Transverse colon (tissue), 3 donors: ENCODE results near the gene MAP2K4.

Experiments used
- EP300 ChIP-seq: sonication (generic); formaldehyde crosslinking; IDR thresholded peaks from one replicate; pipeline ENCODE4 v1.6.1; 2017; ENCODE audit warnings: antibody characterized with exemption, low read depth
- POLR2A ChIP-seq: fragments of 450-650 bp; IDR thresholded peaks from one replicate; pipeline ENCODE4 v1.6.1; 2016; ENCODE audit warnings: antibody characterized with exemption, mild to moderate bottlenecking, moderate library complexity
- TF ChIP-seq, protein P1 (sequence below), 5 experiments: fragments of 200-600 bp in 3 of 5; fragments of 450-650 bp in 2 of 5; sonication (generic) in 3 of 5; IDR thresholded peaks; 1 replicate in 2 of 5; 2 replicates in 3 of 5; pipeline ENCODE4 v1.5.1; 2016 to 2017; ENCODE audit warnings: antibody characterized with exemption in 5 of 5, inconsistent platforms in 3 of 5, mild to moderate bottlenecking in 2 of 5, moderate library complexity in 1 of 5

DNA sequence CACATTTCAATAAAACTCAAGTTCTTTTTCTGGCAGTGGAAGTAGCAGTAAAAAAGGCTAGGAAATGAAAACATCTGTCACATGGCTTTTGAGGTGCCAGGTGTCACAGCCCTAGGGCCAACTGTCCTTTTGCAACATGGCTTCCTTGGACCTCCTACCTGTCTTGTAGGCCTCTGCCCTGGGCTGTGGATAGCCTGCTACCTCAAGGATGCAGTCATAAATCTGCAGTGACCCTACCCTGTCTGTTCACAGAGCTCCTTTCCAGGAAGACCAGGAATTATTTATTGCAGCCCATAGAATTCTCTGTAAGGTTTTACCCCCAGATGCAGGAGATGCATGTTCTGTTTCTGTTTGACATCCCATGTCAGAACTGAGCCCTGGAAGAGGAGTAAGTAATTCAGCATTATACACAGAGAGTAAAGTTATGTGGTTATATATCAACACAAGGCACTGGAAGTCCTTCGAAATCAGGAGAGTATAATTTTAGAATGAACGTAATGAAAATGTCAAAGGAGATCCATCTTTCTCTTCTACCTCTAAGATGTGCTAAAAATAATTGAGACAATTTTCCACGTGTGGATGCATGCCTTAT, 172.6 kb downstream of the MAP2K4 start:
- TF ChIP-seq, protein P1, sequence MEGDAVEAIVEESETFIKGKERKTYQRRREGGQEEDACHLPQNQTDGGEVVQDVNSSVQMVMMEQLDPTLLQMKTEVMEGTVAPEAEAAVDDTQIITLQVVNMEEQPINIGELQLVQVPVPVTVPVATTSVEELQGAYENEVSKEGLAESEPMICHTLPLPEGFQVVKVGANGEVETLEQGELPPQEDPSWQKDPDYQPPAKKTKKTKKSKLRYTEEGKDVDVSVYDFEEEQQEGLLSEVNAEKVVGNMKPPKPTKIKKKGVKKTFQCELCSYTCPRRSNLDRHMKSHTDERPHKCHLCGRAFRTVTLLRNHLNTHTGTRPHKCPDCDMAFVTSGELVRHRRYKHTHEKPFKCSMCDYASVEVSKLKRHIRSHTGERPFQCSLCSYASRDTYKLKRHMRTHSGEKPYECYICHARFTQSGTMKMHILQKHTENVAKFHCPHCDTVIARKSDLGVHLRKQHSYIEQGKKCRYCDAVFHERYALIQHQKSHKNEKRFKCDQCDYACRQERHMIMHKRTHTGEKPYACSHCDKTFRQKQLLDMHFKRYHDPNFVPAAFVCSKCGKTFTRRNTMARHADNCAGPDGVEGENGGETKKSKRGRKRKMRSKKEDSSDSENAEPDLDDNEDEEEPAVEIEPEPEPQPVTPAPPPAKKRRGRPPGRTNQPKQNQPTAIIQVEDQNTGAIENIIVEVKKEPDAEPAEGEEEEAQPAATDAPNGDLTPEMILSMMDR (IDR thresholded peaks at IDR 0.05), result no peak
- no peak for TF ChIP-seq EP300
- no peak for TF ChIP-seq POLR2A
